Esophagus muscularis mucosa (tissue), 4 donors: Measurements from ENCODE around the gene POU2F1. TPM values are rescaled to one million over a fixed set of nuclear protein-coding genes. Genes with fewer than 3 reads are reported as not detected.

Experiments used
- DNase-seq: peaks from one replicate; pipeline ENCODE4 v3.0.0-alpha.2; 2017; ENCODE audit errors: extremely low spot score
- H3K27ac ChIP-seq, 4 donors: fragments of 200-600 bp; sonication (generic); replicated peaks in 1 of 4; 1 replicate in 3 of 4; 2 replicates in 1 of 4; pipeline ENCODE4 v1.5.1; 2016 to 2019; ENCODE audit warnings: mild to moderate bottlenecking in 1 of 4
- H3K27me3 ChIP-seq, 4 donors: fragments of 200-600 bp; sonication (generic); one replicate each; pipeline versions ENCODE4 v1.5.1 to v1.6.0; 2016 to 2019
- H3K36me3 ChIP-seq, 4 donors: fragments of 200-600 bp; sonication (generic); one replicate each; pipeline ENCODE4 v1.5.1; 2016 to 2019
- H3K4me1 ChIP-seq, 4 donors: fragments of 200-600 bp; sonication (generic); one replicate each; pipeline ENCODE4 v1.5.1; 2016 to 2019
- H3K4me3 ChIP-seq, 4 donors: fragments of 200-600 bp; sonication (generic); 1 replicate in 2 of 4; 2 replicates in 2 of 4; pipeline ENCODE4 v1.5.1; 2016 to 2019; ENCODE audit warnings: mild to moderate bottlenecking in 4 of 4, moderate library complexity in 1 of 4
- H3K9me3 ChIP-seq, 4 donors: fragments of 200-600 bp; sonication (generic); 1 replicate in 3 of 4; 2 replicates in 1 of 4; pipeline ENCODE4 v1.5.1; 2016 to 2019
- EP300 ChIP-seq: sonication (generic); formaldehyde crosslinking; IDR thresholded peaks from one replicate; pipeline ENCODE4 v1.6.1; 2017; ENCODE audit warnings: antibody characterized with exemption
- POLR2A ChIP-seq: fragments of 450-650 bp; IDR thresholded peaks from one replicate; pipeline ENCODE4 v1.6.1; 2017; ENCODE audit warnings: antibody characterized with exemption, moderate library complexity, mild to moderate bottlenecking, low read depth
- POLR2AphosphoS5 ChIP-seq, 2 donors: sonication (generic); formaldehyde crosslinking; IDR thresholded peaks; one replicate each; pipeline ENCODE4 v1.6.1; 2017; ENCODE audit warnings: antibody characterized with exemption in 2 of 2
- WGBS: methylation state at CpG from one replicate; pipeline ENCODE4 v1.1.5; 2018; 5-methylcytosine and 5-hydroxymethylcytosine counted together
- intact Hi-C: fragments of 100-400 bp; cut with DNase I; formaldehyde crosslinking; loops from one replicate; pipeline ENCODE4 v1.15.1; 2023
- total RNA-seq, 4 donors: library from RNA; depleted of rRNA; stranded (reverse); fragments of >200 nt; gene quantifications; one replicate each; pipeline versions ENCODE4 v1.1.0 to v1.2.1, GENCODE V29; 2016
- TF ChIP-seq, protein P1 (sequence below), 3 experiments: fragments of 200-600 bp in 2 of 3; fragments of 450-650 bp in 1 of 3; sonication (generic) in 2 of 3; IDR thresholded peaks; one replicate each; pipeline ENCODE4 v1.5.1; 2017 to 2019; ENCODE audit warnings: antibody characterized with exemption in 3 of 3, mild to moderate bottlenecking in 2 of 3, moderate library complexity in 1 of 3

Gene POU2F1
- total RNA-seq, 4 donors from 2014 or later, result 7.3 to 13.4 (median 10.4) TPM

GRCh38 chr1:167373986-167374385, 153.3 kb downstream of the POU2F1 start:
- TF ChIP-seq, protein P1, sequence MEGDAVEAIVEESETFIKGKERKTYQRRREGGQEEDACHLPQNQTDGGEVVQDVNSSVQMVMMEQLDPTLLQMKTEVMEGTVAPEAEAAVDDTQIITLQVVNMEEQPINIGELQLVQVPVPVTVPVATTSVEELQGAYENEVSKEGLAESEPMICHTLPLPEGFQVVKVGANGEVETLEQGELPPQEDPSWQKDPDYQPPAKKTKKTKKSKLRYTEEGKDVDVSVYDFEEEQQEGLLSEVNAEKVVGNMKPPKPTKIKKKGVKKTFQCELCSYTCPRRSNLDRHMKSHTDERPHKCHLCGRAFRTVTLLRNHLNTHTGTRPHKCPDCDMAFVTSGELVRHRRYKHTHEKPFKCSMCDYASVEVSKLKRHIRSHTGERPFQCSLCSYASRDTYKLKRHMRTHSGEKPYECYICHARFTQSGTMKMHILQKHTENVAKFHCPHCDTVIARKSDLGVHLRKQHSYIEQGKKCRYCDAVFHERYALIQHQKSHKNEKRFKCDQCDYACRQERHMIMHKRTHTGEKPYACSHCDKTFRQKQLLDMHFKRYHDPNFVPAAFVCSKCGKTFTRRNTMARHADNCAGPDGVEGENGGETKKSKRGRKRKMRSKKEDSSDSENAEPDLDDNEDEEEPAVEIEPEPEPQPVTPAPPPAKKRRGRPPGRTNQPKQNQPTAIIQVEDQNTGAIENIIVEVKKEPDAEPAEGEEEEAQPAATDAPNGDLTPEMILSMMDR (IDR thresholded peaks at IDR 0.05), result no peak
- TF ChIP-seq EP300, result no peak
- TF ChIP-seq POLR2A, result no peak
- no peak for TF ChIP-seq POLR2AphosphoS5 (IDR thresholded peaks at IDR 0.05)
- peaks cover 0 to 41% (median 7%) of the 10 kb centered on the region in 4 donors for H3K36me3 ChIP-seq
- WGBS, result 94% methylated on average over 6 of the region's 6 CpGs
- H3K27me3 ChIP-seq, result no peaks in the 10 kb centered on the region
- H3K27ac ChIP-seq, result no peak overlapping the region
- peaks cover 0 to 13% (median 10%) of the 10 kb centered on the region in 4 donors for H3K4me1 ChIP-seq
- no peak for DNase-seq
- H3K4me3 ChIP-seq, result no peak overlapping the region
- no peaks in the 10 kb centered on the region for H3K9me3 ChIP-seq
- intact Hi-C loops, result no loop called here

DNA sequence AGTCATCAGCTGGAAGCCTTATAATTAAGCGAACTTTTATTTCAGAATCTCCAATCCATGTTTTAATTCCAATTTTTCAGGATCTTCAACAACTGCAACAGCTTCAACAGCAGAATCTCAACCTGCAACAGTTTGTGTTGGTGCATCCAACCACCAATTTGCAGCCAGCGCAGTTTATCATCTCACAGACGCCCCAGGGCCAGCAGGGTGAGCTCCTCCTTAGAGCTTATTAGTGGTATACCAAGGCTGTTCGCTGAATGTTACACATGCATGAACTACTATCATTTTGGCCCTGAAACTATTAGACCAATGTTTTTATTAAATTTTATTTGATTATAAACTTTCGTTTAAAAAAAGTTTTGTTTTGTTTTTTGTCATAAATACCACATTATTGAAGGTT, 155.3 kb downstream of the POU2F1 start:
- H3K4me1 ChIP-seq, result peaks cover 0 to 13% (median 10%) of the 10 kb centered on the region in 4 donors
- TF ChIP-seq, protein P1 (IDR thresholded peaks at IDR 0.05), result no peak
- TF ChIP-seq EP300 (no peak), POLR2A (no peak), POLR2AphosphoS5 (IDR thresholded peaks at IDR 0.05) (no peak)
- no peak overlapping the region for H3K27ac ChIP-seq
- no peak overlapping the region for H3K4me3 ChIP-seq
- intact Hi-C loops, result no loop called here
- H3K9me3 ChIP-seq, result no peaks in the 10 kb centered on the region
- WGBS, result 94% methylated on average over 5 of the region's 5 CpGs
- DNase-seq, result no peak
- H3K27me3 ChIP-seq, result no peaks in the 10 kb centered on the region
- peaks cover 0 to 42% (median 7%) of the 10 kb centered on the region in 4 donors for H3K36me3 ChIP-seq

DNA sequence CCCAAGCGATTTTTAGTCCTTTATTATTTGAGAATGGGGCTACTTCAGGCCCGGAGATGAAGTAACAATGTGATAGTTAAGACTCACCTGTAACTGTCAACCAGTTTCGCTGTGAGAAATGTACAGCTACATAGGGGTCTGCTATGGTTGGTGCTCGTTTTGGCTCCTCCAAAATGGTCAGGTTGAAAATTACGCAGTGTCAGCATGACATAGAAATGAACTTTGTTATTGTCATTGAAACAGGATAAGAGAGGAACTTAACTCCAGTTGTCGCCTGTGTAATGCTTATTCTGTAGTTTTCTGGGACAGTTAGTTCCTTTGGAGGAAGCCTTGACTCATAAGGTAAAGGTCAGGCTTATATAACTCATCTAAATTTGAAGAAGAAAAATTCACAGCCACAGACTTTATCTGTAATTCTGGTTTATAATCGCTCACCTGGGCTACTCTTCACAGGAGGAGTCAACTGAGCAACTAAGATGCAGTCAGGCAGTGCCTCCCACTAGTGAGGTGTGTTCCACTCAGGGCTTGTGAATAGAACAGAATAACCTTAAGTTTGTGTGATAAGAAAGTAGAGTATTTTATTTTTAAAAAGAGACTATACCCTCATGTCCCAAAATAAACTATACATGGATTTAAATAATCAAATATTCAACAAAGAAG, 166.7 kb downstream of the POU2F1 start:
- 94% methylated on average over 7 of the region's 7 CpGs for WGBS
- no peak overlapping the region for H3K4me3 ChIP-seq
- H3K27me3 ChIP-seq, result no peaks in the 10 kb centered on the region
- TF ChIP-seq POLR2AphosphoS5 (IDR thresholded peaks at IDR 0.05) (peak in 1 of 2 donors; percentile 16), EP300 (no peak), POLR2A (no peak)
- intact Hi-C loops, result no loop called here
- H3K4me1 ChIP-seq, result no peaks in the 10 kb centered on the region
- no peak for DNase-seq
- H3K27ac ChIP-seq, result no peak overlapping the region
- H3K9me3 ChIP-seq, result no peaks in the 10 kb centered on the region
- H3K36me3 ChIP-seq, result peaks cover 0 to 60% (median 38%) of the 10 kb centered on the region in 4 donors

DNA sequence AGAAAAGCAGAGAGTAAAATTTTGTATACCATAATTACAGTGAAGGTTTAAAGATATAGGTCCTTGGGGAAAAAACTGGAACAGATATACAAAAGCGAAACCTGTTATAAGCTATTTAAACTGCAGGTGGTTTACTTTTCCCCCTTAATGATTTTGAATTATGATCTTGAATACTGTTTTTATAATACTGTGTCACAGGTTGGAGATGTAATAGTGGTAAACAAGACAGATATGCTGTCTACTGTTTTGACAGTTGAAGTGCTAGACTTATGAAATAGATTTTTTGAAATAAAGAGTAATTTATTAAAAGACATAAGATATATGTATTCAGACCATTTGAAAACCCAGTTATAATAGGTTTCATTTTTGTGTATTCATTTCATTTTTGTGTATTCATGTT, 168.3 kb downstream of the POU2F1 start:
- Histone ChIP-seq H3K4me1 (no peaks in the 10 kb centered on the region), H3K36me3 (peaks cover 0 to 58% (median 36%) of the 10 kb centered on the region in 4 donors), H3K27ac (no peak overlapping the region), H3K27me3 (no peaks in the 10 kb centered on the region), H3K4me3 (no peak overlapping the region), H3K9me3 (no peaks in the 10 kb centered on the region)
- intact Hi-C loops, result no loop called here
- 98% methylated on average over 1 of the region's 1 CpG for WGBS
- DNase-seq, result no peak
- no peak for TF ChIP-seq EP300
- no peak for TF ChIP-seq POLR2AphosphoS5 (IDR thresholded peaks at IDR 0.05)
- TF ChIP-seq, protein P1 (IDR thresholded peaks at IDR 0.05), result no peak
- TF ChIP-seq POLR2A, result no peak

DNA sequence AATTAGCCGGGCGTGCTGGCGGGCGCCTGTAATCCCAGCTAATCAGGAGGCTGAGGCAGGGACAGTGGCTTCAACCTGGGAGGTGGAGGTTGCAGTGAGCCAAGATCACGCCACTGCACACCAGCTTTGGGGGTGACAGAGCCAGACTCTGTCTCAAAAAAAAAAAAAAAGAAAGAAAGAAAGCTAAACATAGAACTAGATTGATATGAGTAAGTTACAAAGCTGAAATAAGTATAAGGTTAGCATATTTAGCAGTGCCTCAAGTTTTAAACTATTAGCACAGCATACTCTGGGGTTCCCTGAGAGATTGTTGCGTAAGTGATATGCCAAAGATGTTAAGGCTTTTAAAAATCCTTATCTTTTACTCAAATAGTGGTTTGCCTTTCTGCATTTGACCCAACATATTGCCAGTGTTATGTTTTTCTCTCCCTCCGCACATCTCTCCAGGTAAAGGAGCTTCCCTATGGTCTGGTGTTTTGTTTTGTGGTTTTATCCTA, 171.6 kb downstream of the POU2F1 start:
- no peaks in the 10 kb centered on the region for H3K4me1 ChIP-seq
- intact Hi-C loops, result no loop called here
- H3K27ac ChIP-seq, result no peak overlapping the region
- 97% methylated on average over 7 of the region's 7 CpGs for WGBS
- peaks cover 0 to 49% (median 28%) of the 10 kb centered on the region in 4 donors for H3K36me3 ChIP-seq
- no peak for TF ChIP-seq POLR2AphosphoS5 (IDR thresholded peaks at IDR 0.05)
- H3K27me3 ChIP-seq, result no peaks in the 10 kb centered on the region
- DNase-seq, result no peak
- no peaks in the 10 kb centered on the region for H3K9me3 ChIP-seq
- no peak overlapping the region for H3K4me3 ChIP-seq
